ENCODE results near the gene HHEX. TPM values are rescaled to one million over a fixed set of nuclear protein-coding genes. Genes with fewer than 3 reads are reported as not detected.

HHEX gene
- polyA plus RNA-seq, 1 donor from 2014 or later, result not detected

DNA sequence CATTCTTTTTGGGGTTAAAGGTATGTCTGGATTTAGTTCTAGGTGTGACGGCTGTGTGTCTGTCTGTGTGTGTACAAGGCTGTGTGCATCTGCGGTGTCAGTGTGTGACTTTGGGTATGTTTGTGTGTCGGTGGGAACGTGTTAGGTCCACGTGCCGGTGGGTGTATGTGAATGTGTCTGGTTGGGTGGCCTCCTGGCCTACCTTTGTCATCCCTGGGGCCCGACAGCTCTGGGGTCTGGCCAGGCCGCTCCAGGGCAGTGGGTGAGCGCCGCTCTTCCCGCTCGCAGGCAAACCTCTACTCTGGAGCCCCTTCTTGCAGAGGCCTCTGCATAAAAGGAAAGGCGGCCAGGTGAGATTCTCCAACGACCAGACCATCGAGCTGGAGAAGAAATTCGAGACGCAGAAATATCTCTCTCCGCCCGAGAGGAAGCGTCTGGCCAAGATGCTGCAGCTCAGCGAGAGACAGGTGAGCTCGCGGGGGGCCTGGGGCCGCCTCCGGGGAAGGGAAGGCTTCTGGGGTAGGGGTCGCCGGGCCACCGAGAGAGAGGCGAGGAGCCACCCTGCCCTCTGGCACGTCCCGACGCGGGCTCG, 2.4 kb downstream of the HHEX start:
- Histone ChIP-seq H4K20me1 (ENCODE audit: insufficient read depth) (no peaks in the 10 kb centered on the region), H3F3A (ENCODE audit: insufficient read depth, low read length, poor library complexity, severe bottlenecking) (no peaks in the 10 kb centered on the region), H3K79me2 (replicated peaks; ENCODE audit: insufficient read depth, low read length) (no peaks in the 10 kb centered on the region), H3K27me3 (ENCODE audit: insufficient read depth, low read depth, low read length) (peaks cover 96% of the 10 kb centered on the region), H3K4me3 (ENCODE audit: low read length) (no peak overlapping the region), H3K9ac (ENCODE audit: low read length) (no peak overlapping the region), H3K36me3 (ENCODE audit: insufficient read depth, low read length) (no peaks in the 10 kb centered on the region), H3K27ac (ENCODE audit: low read length) (no peak overlapping the region), H3K9me3 (ENCODE audit: low read length) (peaks cover 12% of the 10 kb centered on the region), H3K4me2 (ENCODE audit: low read length) (no peak overlapping the region), H3K9me2 (ENCODE audit: insufficient read depth, low read length) (no peaks in the 10 kb centered on the region), H2AFZ (ENCODE audit: low read depth, low read length) (no peak overlapping the region)
- no peak for TF ChIP-seq SMC3 (conservative IDR thresholded peaks at IDR 0.05; ENCODE audit: poor library complexity)
- peak; percentile 39 for TF ChIP-seq EZH2 (IDR thresholded peaks at IDR 0.05; ENCODE audit: borderline replicate concordance, insufficient read depth, low read length, poor library complexity, severe bottlenecking)

DNA sequence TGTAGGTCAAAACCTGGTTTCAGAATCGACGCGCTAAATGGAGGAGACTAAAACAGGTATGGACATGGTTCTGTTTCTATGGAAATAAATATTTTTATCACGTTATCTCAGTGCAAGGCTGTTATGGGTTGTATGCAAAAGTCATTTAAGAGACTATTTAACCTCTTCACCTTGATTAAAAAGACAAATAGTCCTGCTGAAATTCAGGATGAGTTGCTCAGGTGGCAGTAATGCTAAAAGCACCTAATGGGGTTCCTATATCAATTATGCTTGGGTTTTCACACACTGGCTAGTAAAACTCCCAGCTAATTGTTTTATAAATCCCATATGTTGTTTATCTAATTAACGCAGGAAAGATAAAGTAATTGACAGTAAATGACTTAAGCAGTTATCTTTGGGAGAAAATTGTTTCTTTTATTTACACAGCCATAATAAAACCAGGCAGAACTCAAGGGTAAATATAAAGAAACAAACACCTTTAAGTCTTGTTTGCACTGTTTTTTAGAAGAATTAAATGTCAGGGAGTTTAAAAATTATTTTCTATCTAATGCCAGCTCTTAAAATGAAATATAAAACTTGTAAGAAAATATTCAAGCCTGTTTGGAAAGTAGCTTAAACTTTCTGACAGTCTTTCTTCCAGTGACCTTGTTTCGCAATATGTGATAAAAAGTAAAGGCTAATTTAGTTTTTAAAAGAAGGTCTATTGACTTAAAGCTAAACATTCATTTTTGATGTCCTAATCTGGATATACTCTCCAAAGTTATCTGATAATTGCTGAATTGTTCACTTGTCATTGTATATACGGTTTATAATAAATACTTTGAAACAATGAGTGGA, 3.2 kb downstream of the HHEX start:
- Histone ChIP-seq H3K9me3 (ENCODE audit: low read length) (peaks cover 7% of the 10 kb centered on the region), H3K9ac (ENCODE audit: low read length) (no peak overlapping the region), H3K4me3 (ENCODE audit: low read length) (no peak overlapping the region), H3K4me2 (ENCODE audit: low read length) (no peak overlapping the region), H3F3A (ENCODE audit: insufficient read depth, low read length, poor library complexity, severe bottlenecking) (no peaks in the 10 kb centered on the region), H2AFZ (ENCODE audit: low read depth, low read length) (no peak overlapping the region), H3K36me3 (ENCODE audit: insufficient read depth, low read length) (no peaks in the 10 kb centered on the region), H3K27me3 (ENCODE audit: insufficient read depth, low read depth, low read length) (peaks cover 98% of the 10 kb centered on the region), H3K79me2 (replicated peaks; ENCODE audit: insufficient read depth, low read length) (no peaks in the 10 kb centered on the region), H3K27ac (ENCODE audit: low read length) (no peak overlapping the region), H4K20me1 (ENCODE audit: insufficient read depth) (no peaks in the 10 kb centered on the region), H3K9me2 (ENCODE audit: insufficient read depth, low read length) (no peaks in the 10 kb centered on the region)
- TF ChIP-seq POLR2AphosphoS5 (IDR thresholded peaks at IDR 0.05), result peak; percentile 13
- TF ChIP-seq TAF1 (IDR thresholded peaks at IDR 0.05; ENCODE audit: low read depth), result no peak
- no peak for TF ChIP-seq SMC3 (conservative IDR thresholded peaks at IDR 0.05; ENCODE audit: poor library complexity)

DNA sequence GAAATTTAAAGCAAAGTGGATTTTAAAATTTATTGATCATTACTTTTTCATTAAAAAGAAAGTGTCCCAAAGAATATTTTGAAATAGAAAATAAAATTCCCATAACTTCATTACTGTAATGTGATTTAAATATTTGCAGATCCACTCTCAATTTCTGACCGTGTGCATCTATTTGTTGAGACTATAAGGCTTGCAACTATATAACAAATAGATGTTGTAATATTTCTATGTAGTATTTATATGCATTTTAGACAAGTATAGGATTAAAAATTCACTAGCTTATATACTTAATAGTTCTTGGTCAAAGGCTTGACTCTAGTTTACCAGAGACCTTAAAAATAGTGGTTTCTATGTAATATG, 3.8 kb downstream of the HHEX start:
- Histone ChIP-seq H3K36me3 (ENCODE audit: insufficient read depth, low read length) (no peaks in the 10 kb centered on the region), H3K9me2 (ENCODE audit: insufficient read depth, low read length) (no peaks in the 10 kb centered on the region), H3K27ac (ENCODE audit: low read length) (no peak overlapping the region), H3K79me2 (replicated peaks; ENCODE audit: insufficient read depth, low read length) (no peaks in the 10 kb centered on the region), H3K4me2 (ENCODE audit: low read length) (no peak overlapping the region), H3F3A (ENCODE audit: insufficient read depth, low read length, poor library complexity, severe bottlenecking) (no peaks in the 10 kb centered on the region), H3K9me3 (ENCODE audit: low read length) (peaks cover 1% of the 10 kb centered on the region), H3K4me3 (ENCODE audit: low read length) (no peak overlapping the region), H2AFZ (ENCODE audit: low read depth, low read length) (no peak overlapping the region), H4K20me1 (ENCODE audit: insufficient read depth) (no peaks in the 10 kb centered on the region), H3K27me3 (ENCODE audit: insufficient read depth, low read depth, low read length) (peaks cover 98% of the 10 kb centered on the region), H3K9ac (ENCODE audit: low read length) (no peak overlapping the region)
- TF ChIP-seq SMC3 (conservative IDR thresholded peaks at IDR 0.05; ENCODE audit: poor library complexity) (no peak), EP300 (conservative IDR thresholded peaks at IDR 0.05; ENCODE audit: poor library complexity, severe bottlenecking) (no peak), EZH2 (IDR thresholded peaks at IDR 0.05; ENCODE audit: borderline replicate concordance, insufficient read depth, low read length, poor library complexity, severe bottlenecking) (no peak), TAF1 (IDR thresholded peaks at IDR 0.05; ENCODE audit: low read depth) (no peak), MXI1 (conservative IDR thresholded peaks at IDR 0.05; ENCODE audit: poor library complexity, severe bottlenecking) (no peak)
- TF ChIP-seq, protein P1, sequence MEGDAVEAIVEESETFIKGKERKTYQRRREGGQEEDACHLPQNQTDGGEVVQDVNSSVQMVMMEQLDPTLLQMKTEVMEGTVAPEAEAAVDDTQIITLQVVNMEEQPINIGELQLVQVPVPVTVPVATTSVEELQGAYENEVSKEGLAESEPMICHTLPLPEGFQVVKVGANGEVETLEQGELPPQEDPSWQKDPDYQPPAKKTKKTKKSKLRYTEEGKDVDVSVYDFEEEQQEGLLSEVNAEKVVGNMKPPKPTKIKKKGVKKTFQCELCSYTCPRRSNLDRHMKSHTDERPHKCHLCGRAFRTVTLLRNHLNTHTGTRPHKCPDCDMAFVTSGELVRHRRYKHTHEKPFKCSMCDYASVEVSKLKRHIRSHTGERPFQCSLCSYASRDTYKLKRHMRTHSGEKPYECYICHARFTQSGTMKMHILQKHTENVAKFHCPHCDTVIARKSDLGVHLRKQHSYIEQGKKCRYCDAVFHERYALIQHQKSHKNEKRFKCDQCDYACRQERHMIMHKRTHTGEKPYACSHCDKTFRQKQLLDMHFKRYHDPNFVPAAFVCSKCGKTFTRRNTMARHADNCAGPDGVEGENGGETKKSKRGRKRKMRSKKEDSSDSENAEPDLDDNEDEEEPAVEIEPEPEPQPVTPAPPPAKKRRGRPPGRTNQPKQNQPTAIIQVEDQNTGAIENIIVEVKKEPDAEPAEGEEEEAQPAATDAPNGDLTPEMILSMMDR (IDR thresholded peaks at IDR 0.05; ENCODE audit: poor library complexity, severe bottlenecking), result no peak
